GM13977 (cell line): ENCODE results near the gene CABS1.

Source experiments
- DNase-seq: peaks from one replicate; pipeline ENCODE4 v3.0.0; 2012; ENCODE audit warnings: low spot score
- in situ Hi-C: fragments of 300-500 bp; cut with MboI; formaldehyde crosslinking; loops from one replicate; pipeline ENCODE4 v1.12.0; 2022; ENCODE audit warnings: low sequenced_read_pairs, low pct_unique_long_range_greater_than_20kb, mixed read lengths, inconsistent platforms; ENCODE audit not compliant: unreplicated experiment
- TF ChIP-seq, protein P1 (sequence below): IDR thresholded peaks from 2 replicates; pipeline ENCODE4 v1.5.1; 2012; ENCODE audit warnings: mild to moderate bottlenecking, control low read depth; ENCODE audit not compliant: insufficient read depth; ENCODE audit errors: extremely low read depth, missing control alignments

Gene CABS1

DNA sequence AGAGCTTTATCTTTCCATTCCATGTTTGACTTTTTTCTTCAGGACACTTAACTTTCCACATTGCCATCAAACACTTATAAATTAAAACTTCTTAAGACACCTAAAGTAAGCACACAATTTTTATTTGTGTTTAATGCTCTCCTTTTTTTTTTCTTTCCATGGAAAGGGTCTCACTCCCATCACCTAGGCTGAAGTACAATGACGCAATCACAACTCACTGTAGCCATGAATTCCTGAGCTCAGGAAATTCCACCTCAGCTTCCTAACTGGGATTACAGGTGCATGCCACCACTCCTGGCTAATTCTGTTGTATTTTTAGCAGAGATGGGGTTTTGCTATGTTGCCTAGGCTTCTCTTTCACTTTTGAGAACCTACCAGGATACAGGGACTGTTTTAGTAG lies 33.0 kb downstream of the CABS1 start:
- in situ Hi-C loops, result no loop called here
- TF ChIP-seq, protein P1, sequence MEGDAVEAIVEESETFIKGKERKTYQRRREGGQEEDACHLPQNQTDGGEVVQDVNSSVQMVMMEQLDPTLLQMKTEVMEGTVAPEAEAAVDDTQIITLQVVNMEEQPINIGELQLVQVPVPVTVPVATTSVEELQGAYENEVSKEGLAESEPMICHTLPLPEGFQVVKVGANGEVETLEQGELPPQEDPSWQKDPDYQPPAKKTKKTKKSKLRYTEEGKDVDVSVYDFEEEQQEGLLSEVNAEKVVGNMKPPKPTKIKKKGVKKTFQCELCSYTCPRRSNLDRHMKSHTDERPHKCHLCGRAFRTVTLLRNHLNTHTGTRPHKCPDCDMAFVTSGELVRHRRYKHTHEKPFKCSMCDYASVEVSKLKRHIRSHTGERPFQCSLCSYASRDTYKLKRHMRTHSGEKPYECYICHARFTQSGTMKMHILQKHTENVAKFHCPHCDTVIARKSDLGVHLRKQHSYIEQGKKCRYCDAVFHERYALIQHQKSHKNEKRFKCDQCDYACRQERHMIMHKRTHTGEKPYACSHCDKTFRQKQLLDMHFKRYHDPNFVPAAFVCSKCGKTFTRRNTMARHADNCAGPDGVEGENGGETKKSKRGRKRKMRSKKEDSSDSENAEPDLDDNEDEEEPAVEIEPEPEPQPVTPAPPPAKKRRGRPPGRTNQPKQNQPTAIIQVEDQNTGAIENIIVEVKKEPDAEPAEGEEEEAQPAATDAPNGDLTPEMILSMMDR, result no peak
- DNase-seq, result no peak

DNA sequence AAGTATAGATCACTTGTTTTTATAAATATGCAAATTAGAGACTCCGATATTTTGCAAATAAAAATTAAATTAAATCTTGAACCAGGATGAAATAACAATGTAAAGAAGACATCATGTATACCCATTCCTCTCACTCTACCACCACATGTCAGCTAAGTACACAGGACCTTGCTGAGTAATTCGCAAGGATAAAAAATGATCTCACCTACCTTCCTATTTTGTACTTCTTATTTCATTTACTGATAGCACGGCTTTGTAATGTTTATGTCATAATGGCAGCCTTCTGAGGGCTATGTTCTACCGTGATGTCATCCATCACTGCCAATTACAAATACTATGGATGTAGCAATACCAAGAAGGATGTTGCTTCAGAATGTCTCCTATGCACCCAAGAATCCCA lies 37.2 kb downstream of the CABS1 start:
- in situ Hi-C loops, result no loop called here
- no peak for DNase-seq
- TF ChIP-seq, protein P1, result no peak

DNA sequence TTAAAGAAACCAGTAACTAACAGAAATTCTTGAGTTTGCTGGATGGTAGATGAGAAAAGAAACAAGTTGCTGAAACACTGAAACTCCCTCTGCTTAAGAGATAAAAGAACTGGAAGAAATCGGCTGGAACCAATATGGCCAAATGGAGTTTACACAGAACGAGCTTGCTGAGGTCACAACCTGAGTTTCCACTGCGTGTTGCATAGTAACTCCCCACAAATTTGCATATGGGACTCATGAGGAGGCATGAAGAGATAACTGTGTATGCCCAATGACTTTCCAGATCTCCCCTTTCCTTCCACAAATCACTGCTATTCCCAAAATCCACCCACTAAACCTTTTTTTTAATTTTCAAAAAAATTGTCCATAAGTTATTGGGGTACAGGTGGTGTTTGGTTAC lies 38.0 kb downstream of the CABS1 start:
- no peak for DNase-seq
- TF ChIP-seq, protein P1, result no peak
- in situ Hi-C loops, result no loop called here

DNA sequence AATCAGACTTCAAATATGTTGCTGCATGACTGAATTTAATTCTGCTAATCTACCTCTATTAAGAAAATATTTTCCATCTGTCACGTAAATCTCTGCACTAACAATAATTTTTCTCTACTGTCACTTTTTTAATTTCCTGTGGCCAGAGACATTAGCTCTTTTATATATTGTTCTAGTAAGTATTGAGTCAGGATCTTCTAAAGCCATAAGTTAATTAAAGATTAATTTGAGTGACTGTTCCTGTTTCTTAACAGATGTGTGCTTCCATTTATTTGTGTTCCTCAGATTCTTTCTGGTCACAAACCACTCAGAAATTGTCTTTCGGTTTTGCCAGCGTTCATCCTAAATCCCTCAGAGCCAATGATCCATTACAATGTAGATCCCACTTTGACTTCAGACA lies 45.8 kb downstream of the CABS1 start:
- no peak for DNase-seq
- TF ChIP-seq, protein P1, result no peak
- in situ Hi-C loops, result no loop called here

DNA sequence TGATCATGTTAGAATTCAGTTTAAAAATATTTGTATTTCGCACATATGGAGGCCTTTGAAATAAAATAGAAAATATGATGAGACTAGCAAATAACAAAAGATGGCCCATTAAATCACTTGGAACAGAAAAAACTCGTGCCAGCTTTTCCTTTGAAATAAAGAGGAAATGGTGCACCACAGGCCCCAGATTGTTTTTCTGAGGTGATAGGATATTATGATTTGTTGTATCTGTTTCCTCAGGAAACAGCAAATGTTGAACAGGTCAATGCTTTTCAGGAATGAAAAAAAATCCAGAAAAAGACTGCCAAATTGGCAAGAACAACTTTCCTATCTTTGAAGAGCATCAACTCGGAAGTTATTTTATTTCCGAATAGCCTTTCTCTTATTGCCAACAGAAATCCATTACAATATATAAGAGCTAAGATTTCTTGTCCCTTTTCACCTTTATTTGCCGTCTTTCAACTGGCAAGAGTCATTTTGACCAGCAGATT lies 48.0 kb downstream of the CABS1 start, which contains the start of gene SMR3B:
SMR3B (plus strand) TSS at position 441 of the 491 bp plus-strand sequence. CDS start 1,380 bp downstream, outside the sequence.
- TF ChIP-seq, protein P1, result no peak
- DNase-seq, result no peak
- in situ Hi-C loops, result no loop called here
